H9 (cell line): ENCODE results near the gene SH3RF2. TPM values are rescaled to one million over a fixed set of nuclear protein-coding genes. Genes with fewer than 3 reads are reported as not detected.

Experiments used
- DNase-seq: peaks from one replicate; pipeline ENCODE4 v3.0.0-alpha.2; 2017
- H2AFZ ChIP-seq: one replicate; pipeline ENCODE4 v1.6.1; 2013; ENCODE audit warnings: mild to moderate bottlenecking, low read length, control low read depth, moderate library complexity
- H2AK5ac ChIP-seq: 2 replicates; pipeline ENCODE4 v1.6.1; 2013; ENCODE audit warnings: low read length, control low read depth, mixed read lengths; ENCODE audit not compliant: insufficient read length
- H2BK120ac ChIP-seq: one replicate; pipeline ENCODE4 v1.6.1; 2013; ENCODE audit warnings: low read depth, mild to moderate bottlenecking, low read length, control low read depth, inconsistent platforms; ENCODE audit not compliant: poor library complexity, severe bottlenecking
- H2BK12ac ChIP-seq: 2 replicates; pipeline ENCODE4 v1.6.1; 2013; ENCODE audit warnings: low read length, control low read depth, mixed read lengths, low read depth; ENCODE audit not compliant: insufficient read length
- H2BK15ac ChIP-seq: 2 replicates; pipeline ENCODE4 v1.6.1; 2013; ENCODE audit warnings: low read depth, low read length, control low read depth
- H2BK20ac ChIP-seq: one replicate; pipeline ENCODE4 v1.6.1; 2013; ENCODE audit warnings: low read depth, mild to moderate bottlenecking, low read length, control low read depth, inconsistent platforms; ENCODE audit not compliant: poor library complexity, severe bottlenecking
- H2BK5ac ChIP-seq: 2 replicates; pipeline ENCODE4 v1.6.1; 2013; ENCODE audit warnings: low read length, control low read depth, mixed read lengths; ENCODE audit not compliant: insufficient read length
- H3K14ac ChIP-seq: 2 replicates; pipeline ENCODE4 v1.6.1; 2013; ENCODE audit warnings: low read length, control low read depth; ENCODE audit not compliant: insufficient read depth
- H3K18ac ChIP-seq: 2 replicates; pipeline ENCODE4 v1.6.1; 2013; ENCODE audit warnings: low read depth, mild to moderate bottlenecking, mixed read lengths, low read length, control low read depth; ENCODE audit not compliant: insufficient read length
- H3K23ac ChIP-seq: 2 replicates; pipeline ENCODE4 v1.6.1; 2013; ENCODE audit warnings: low read length, control low read depth, mixed read lengths, low read depth; ENCODE audit not compliant: insufficient read length
- H3K23me2 ChIP-seq: 2 replicates; pipeline ENCODE4 v1.6.1; 2013; ENCODE audit warnings: low read depth, mild to moderate bottlenecking, mixed read lengths, low read length, control low read depth; ENCODE audit not compliant: insufficient read length, poor library complexity, severe bottlenecking
- H3K27ac ChIP-seq: 2 replicates; pipeline ENCODE4 v1.5.1; 2013; ENCODE audit warnings: low read length, control low read depth, mixed read lengths, low read depth; ENCODE audit not compliant: insufficient read length
- H3K27me3 ChIP-seq: 2 replicates; pipeline ENCODE4 v1.6.1; 2013; ENCODE audit warnings: low read length, control low read depth, inconsistent platforms; ENCODE audit not compliant: insufficient read depth
- H3K4ac ChIP-seq: 2 replicates; pipeline ENCODE4 v1.6.1; 2013; ENCODE audit warnings: low read depth, mild to moderate bottlenecking, control low read depth, inconsistent platforms, low read length, moderate library complexity
- H3K4me1 ChIP-seq: 2 replicates; pipeline ENCODE4 v1.6.1; 2013; ENCODE audit warnings: low read length, control low read depth, inconsistent platforms; ENCODE audit not compliant: insufficient read depth
- H3K4me2 ChIP-seq: 2 replicates; pipeline ENCODE4 v1.6.1; 2013; ENCODE audit warnings: low read length, control low read depth, mixed read lengths; ENCODE audit not compliant: insufficient read length, insufficient read depth
- H3K56ac ChIP-seq: 2 replicates; pipeline ENCODE4 v1.6.1; 2013; ENCODE audit warnings: low read depth, mild to moderate bottlenecking, mixed read lengths, low read length, control low read depth; ENCODE audit not compliant: insufficient read length
- H3K79me1 ChIP-seq: 2 replicates; pipeline ENCODE4 v1.6.1; 2013; ENCODE audit warnings: low read depth, mild to moderate bottlenecking, moderate library complexity, low read length, control low read depth, inconsistent platforms; ENCODE audit not compliant: insufficient read depth, poor library complexity, severe bottlenecking
- H3K79me2 ChIP-seq: 2 replicates; pipeline ENCODE4 v1.6.1; 2013; ENCODE audit warnings: low read length, control low read depth, inconsistent platforms; ENCODE audit not compliant: insufficient read depth
- H3K9ac ChIP-seq: 2 replicates; pipeline ENCODE4 v1.6.1; 2013; ENCODE audit warnings: low read length, control low read depth, mixed read lengths; ENCODE audit not compliant: insufficient read length; ENCODE audit errors: extremely low read depth
- H3K9me3 ChIP-seq: one replicate; pipeline ENCODE4 v1.6.1; 2013; ENCODE audit warnings: low read depth, low read length, inconsistent platforms; ENCODE audit not compliant: control insufficient read depth
- H3T11ph ChIP-seq: one replicate; pipeline ENCODE4 v1.6.1; 2013; ENCODE audit warnings: mild to moderate bottlenecking, low read length, control low read depth, inconsistent platforms
- H4K20me1 ChIP-seq: one replicate; pipeline ENCODE4 v1.6.1; 2013; ENCODE audit not compliant: control insufficient read depth, insufficient read length, insufficient read depth
- H4K5ac ChIP-seq: 2 replicates; pipeline ENCODE4 v1.6.1; 2013; ENCODE audit warnings: low read depth, mild to moderate bottlenecking, mixed read lengths, low read length, control low read depth; ENCODE audit not compliant: insufficient read length
- H4K8ac ChIP-seq: replicated peaks from 2 replicates; pipeline ENCODE4 v1.6.1; 2013; ENCODE audit warnings: low read length, control low read depth, mixed read lengths, low read depth; ENCODE audit not compliant: insufficient read length
- H4K91ac ChIP-seq: 2 replicates; pipeline ENCODE4 v1.6.1; 2013; ENCODE audit warnings: low read depth, mild to moderate bottlenecking, moderate library complexity, mixed read lengths, low read length, control low read depth; ENCODE audit not compliant: insufficient read length
- H3K27ac Mint-ChIP-seq, 3 experiments: 2 replicates in 2 of 3; 3 replicates in 1 of 3; pipeline ENCODE4 v1.8.0; 2020 to 2021; ENCODE audit warnings: mixed read lengths in 3 of 3, mild to moderate bottlenecking in 1 of 3, moderate library complexity in 1 of 3
- H3K27me3 Mint-ChIP-seq: 2 replicates; pipeline ENCODE4 v1.8.0; 2021; ENCODE audit warnings: low read depth, mild to moderate bottlenecking, moderate library complexity, mixed read lengths
- H3K36me3 Mint-ChIP-seq, 3 experiments: 2 replicates in 2 of 3; 3 replicates in 1 of 3; pipeline ENCODE4 v1.8.0; 2020 to 2021; ENCODE audit warnings: low read depth in 3 of 3, mixed read lengths in 3 of 3; ENCODE audit not compliant: insufficient read depth in 1 of 3
- H3K4me1 Mint-ChIP-seq, 2 experiments: 2 replicates each; pipeline ENCODE4 v1.8.0; 2020; ENCODE audit warnings: mixed read lengths in 2 of 2
- H3K4me3 Mint-ChIP-seq, 2 experiments: 2 replicates in 1 of 2; 3 replicates in 1 of 2; pipeline ENCODE4 v1.8.0; 2020 to 2021; ENCODE audit warnings: mild to moderate bottlenecking in 2 of 2, mixed read lengths in 2 of 2, moderate library complexity in 1 of 2
- H3K9me3 Mint-ChIP-seq, 2 experiments: 2 replicates in 1 of 2; 3 replicates in 1 of 2; pipeline ENCODE4 v1.8.0; 2020; ENCODE audit warnings: mild to moderate bottlenecking in 2 of 2, mixed read lengths in 2 of 2, moderate library complexity in 1 of 2
- CTCF ChIP-seq: fragments of 200-600 bp; sonication (generic); conservative IDR thresholded peaks from 3 replicates; pipeline ENCODE4 v1.8.0; 2021; ENCODE audit warnings: antibody characterized with exemption, mild to moderate bottlenecking
- WGBS: extraction: QIAGEN DNeasy Blood & Tissue Kit; methylation state at CpG from one replicate; pipeline ENCODE4 v1.1.7; 2013; ENCODE audit warnings: missing lambda C conversion rate, low lambda C conversion rate, mixed read lengths; ENCODE audit not compliant: insufficient read length; ENCODE audit errors: extremely low coverage; 5-methylcytosine and 5-hydroxymethylcytosine counted together
- total RNA-seq: library from RNA; stranded (reverse); gene quantifications from 2 replicates; pipeline ENCODE4 v1.2.1, GENCODE V29; 2021

Gene SH3RF2
- total RNA-seq, 1 experiment from 2014 or later, result 0.66 TPM

- H4K20me1 ChIP-seq, result no peaks in the 10 kb centered on the region
- no peak overlapping the region for H3K18ac ChIP-seq
- H2BK120ac ChIP-seq, result no peak overlapping the region
- H3K4me2 ChIP-seq, result no peak overlapping the region
- no peak overlapping the region for H2AFZ ChIP-seq
- no peak overlapping the region for H3K23ac ChIP-seq
- H3K9ac ChIP-seq, result no peak overlapping the region
- no peak overlapping the region for H3K4ac ChIP-seq
- no peak overlapping the region for H2BK15ac ChIP-seq
- no peaks in the 10 kb centered on the region for H3K27me3 ChIP-seq
- no peaks in the 10 kb centered on the region for H3K4me1 ChIP-seq
- Mint-ChIP-seq H3K27me3 (no peaks in the 10 kb centered on the region), H3K4me3 (no peak overlapping the region), H3K36me3 (no peaks in the 10 kb centered on the region), H3K9me3 (no peaks in the 10 kb centered on the region; a peak in 1 of 5 replicates), H3K4me1 (peaks cover 4 to 9% of the 10 kb centered on the region in 2 experiments; a peak in 3 of 4 replicates), H3K27ac (no peak overlapping the region)
- no peak overlapping the region for H4K5ac ChIP-seq
- no peak overlapping the region for H2AK5ac ChIP-seq
- DNase-seq, result no peak
- H4K91ac ChIP-seq, result no peak overlapping the region
- no peak overlapping the region for H3T11ph ChIP-seq
- no peaks in the 10 kb centered on the region for H3K79me1 ChIP-seq
- no peak overlapping the region for H2BK20ac ChIP-seq
- no peaks in the 10 kb centered on the region for H3K79me2 ChIP-seq
- H2BK5ac ChIP-seq, result no peak overlapping the region
- no peak overlapping the region for H3K27ac ChIP-seq
- no peak overlapping the region for H3K14ac ChIP-seq
- H3K9me3 ChIP-seq, result no peaks in the 10 kb centered on the region
- no peak for TF ChIP-seq CTCF
- H2BK12ac ChIP-seq, result no peak overlapping the region
- no peak overlapping the region for H4K8ac ChIP-seq
- no CpG with 5 or more reads among the region's 6 CpGs for WGBS
- H3K56ac ChIP-seq, result no peak overlapping the region
- no peaks in the 10 kb centered on the region for H3K23me2 ChIP-seq
Measured at GRCh38 chr5:145958436-145958835, 22.1 kb downstream of the SH3RF2 start.
